Fibroblast of upper back skin (primary cell): ENCODE results near the gene PTPN1.
A peak's percentile ranks its signal among the peaks of the same experiment; 100 is the strongest.
"Not testable (repeated sequence)": the region's sequence is repeated elsewhere in the genome, so short reads cannot be mapped to it uniquely, and the experiment has no call there.

Experiments used
- DNase-seq: peaks from one replicate; pipeline ENCODE4 v3.0.0-alpha.2; 2013

The PTPN1 gene

DNA sequence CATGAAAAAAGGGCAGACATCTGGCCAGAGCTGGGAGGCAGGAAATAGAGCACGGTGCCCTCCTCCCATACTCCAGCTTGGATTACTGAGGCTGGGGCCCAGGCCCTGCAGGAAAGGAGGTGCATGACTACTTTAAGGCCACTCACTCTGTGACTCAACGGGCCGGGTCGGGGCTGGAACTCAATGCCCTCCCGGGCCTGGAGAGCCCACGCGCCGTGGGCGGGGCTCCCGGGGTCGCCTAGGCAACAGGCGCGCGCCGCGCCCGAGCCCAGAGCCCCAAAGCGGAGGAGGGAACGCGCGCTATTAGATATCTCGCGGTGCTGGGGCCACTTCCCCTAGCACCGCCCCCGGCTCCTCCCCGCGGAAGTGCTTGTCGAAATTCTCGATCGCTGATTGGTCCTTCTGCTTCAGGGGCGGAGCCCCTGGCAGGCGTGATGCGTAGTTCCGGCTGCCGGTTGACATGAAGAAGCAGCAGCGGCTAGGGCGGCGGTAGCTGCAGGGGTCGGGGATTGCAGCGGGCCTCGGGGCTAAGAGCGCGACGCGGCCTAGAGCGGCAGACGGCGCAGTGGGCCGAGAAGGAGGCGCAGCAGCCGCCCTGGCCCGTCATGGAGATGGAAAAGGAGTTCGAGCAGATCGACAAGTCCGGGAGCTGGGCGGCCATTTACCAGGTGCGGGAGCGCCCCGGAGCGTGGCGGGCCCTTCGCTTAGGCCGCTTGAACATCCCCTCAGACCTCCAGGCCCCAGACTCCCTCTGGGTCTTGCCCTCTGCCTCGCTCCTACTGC lies at the start of gene PTPN1:
PTPN1 (plus strand) TSS at position 461 of the 783 bp plus-strand sequence; CDS start at position 606, 145 bp downstream.
- peak; percentile 99 for DNase-seq

DNA sequence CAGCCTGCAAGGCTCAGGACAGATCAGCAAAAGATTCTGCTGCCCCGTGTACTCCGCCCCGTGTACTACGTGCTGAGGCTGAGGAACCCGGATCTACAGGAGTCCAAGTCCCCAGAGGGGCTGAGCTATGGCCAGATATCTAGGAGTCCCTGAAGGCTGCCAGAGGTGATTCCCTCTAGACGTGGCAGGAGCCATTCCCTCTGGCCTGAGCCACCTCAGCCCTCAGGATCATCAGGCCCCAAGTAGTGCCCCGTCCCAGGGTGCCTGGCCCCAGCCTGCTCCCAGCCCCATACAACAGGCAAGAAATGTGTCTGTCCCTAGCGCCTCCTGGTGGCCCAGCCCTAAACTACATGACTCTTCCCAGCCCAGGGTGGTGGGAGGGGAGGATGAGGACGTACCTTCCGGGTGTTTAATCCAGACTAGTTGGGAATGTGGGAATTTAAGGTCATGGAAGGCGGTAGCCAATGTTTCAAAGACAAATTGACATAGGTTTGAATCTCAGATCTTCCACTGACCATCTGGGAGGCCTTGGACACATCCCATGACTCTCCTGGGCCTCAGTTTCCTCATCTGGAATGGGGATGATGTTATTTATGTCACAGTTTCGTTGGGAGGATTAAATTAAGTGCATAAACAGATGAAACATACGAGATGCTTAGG lies 49.4 kb upstream of the PTPN1 start:
- DNase-seq = peak; percentile 81

DNA sequence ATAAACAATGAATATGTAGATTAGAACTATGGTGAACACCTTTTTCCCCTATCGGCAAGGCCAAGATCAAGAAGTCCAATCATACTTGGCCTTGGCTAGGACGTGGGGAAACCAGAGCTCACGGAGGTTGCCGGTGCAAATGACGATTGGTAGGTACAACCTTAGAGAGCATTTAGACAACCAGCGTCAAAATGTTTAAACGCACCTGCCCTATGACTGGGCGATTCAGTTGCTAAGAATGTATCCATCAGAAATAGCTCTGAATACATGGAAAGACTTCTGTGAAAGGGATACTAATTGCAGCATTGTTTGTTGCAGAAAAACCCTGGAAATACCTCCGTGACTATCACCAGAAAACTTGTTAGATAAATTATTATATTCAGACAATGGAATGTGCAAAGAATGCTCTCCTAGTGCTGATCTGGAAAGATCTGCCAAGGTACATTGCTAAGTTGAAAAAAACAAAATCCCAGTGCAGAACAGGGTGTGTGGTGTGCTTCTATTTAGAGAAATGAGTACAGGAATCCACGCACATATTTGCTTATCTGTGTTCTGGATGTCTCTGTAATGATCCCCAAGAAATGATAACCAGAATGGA lies 48.0 kb upstream of the PTPN1 start:
- peak; percentile 35 for DNase-seq

DNA sequence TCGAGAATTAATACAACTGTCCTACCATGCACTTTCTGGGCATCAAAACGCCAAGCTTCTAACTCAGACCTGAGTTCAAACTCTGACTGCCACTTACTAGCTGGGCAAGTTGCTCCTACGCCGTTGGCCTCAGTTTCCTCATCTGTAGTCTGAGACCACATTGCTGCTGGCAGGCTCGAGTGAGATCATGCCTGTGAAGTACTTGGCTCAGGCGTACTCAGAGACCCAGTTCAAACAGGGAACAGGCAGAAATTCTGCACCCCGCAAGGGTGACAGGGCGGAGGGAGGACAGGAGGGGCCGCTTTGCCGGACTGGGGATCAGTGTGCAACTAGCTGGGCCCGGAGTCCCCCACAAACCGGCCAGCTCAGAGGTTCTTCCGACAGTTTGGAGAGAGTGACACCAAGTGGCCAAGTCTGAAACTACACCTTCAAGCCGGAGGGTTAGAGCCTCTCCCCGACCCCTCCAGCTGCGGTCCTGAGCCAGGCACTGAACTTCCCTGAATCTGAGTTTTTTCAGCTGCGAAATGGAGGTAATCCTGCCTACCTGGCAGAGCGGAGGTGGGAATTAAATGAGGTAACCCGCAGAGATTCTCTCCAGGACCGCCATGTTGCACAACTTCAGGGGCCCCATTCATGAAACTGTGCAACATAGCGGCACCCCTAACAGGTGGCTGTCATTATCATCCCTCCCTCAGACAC lies 46.0 kb upstream of the PTPN1 start:
- DNase-seq = peak; percentile 61

DNA sequence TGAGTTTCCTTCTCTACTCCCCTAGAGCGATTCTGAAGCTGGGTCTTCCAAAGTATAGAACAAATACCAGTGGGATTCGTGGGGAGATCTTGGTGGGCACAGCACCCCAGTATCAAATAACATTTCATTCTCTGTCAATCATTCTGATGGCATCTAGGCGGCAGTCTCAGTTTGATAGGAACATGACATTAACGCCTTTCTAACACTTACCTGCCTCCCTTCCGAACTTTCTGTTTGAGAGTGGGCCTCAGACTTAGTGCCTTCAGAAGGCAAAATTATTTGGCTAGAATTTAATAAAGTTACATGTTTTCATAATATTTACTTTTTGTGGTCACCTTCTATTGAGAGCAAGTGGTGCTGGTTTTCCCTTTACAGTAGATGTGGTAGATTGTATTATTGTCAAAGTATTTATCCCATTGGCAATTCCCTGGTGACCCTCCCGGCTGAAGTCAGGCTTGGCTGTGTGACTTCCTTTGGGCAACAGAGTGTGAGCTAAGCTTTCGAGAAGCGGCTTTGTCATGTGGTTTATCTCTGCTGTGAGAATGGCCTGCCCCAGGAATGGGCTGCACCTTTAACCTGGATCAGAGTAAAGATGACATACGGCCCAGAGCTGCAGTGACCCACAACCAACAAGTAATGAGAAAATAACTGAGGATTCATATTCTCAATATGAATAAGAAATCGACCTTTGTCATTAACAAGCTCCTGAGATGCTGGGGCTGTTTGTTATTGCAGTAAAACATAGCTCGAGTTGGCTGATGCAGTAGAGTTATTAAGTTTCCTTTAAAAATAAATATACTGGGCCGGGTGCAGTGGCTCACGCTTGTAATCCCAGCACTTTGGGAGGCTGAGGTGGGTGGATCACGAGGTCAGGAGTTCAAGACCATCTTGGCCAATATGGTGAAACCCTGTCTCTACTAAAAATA lies 45.2 kb upstream of the PTPN1 start:
- DNase-seq = no peak

DNA sequence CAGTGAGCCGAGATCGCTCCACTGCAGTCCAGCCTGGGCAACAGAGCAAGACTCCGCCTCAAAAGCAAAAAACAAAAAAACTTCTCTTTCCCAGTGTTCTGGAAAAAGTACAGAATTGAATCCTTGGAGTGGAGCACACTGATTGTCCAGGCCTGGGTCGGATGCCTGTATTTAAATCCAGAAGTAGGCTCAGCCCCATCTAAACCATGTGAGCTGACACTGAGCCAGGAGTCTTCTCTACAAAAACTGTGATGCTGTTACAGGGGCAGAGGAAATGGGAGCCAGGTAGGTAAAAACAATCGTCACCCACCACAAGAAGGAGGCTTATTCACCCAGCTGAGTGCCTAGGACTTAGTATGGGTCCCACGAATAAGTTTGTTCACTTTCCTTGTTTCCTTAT lies 43.0 kb upstream of the PTPN1 start:
- DNase-seq = no peak

DNA sequence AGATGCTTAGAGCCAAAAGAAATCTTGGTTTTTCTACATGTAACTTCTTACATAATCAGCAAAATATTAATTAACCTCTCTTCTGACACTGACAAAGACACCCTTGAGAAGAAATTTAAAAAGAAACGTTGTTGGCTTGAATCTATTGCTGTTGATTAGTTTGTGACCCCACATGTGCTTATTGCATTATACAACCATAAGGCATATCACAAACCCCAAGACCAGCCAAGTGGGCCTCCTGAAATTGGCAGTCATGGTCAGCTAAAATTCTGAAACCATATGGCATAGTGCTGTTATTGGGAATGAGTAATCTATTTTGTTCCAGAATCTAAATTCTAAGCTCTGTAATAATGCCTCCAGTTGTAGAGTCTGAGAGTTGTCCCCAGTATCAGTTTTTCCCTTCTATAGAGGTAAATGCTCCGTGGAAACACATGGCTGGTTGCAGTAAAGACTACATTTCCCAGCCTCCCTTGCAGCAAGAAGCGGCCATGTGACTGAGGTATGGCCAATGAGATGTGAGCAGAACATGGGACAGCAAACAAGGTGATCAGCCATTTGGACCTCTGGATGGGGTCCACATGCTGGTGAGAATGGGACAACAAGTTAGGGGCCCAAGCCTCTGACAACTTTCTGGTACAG lies 42.3 kb upstream of the PTPN1 start:
- peak; percentile 31 for DNase-seq

DNA sequence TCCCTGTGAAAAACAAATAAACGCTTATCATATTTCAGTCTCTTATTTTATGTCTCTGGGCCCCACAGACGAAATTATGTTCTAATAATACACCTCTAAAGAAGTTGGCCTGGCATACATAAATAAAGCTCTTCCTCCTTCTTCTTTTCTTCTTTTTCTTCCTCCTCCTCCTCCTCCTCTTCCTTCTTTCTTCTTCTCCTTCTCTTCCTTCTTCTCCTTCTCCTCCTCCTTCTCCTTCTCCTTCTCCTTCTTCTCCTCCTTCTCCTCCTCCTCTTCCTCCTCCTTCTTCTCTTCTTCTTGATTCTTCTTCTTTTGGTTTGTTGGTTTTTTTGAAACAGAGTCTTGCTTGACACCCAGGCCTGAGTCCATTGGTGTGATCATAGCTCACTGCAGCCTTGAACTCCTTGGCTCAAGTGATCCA lies 41.8 kb upstream of the PTPN1 start:
- DNase-seq = no peak

DNA sequence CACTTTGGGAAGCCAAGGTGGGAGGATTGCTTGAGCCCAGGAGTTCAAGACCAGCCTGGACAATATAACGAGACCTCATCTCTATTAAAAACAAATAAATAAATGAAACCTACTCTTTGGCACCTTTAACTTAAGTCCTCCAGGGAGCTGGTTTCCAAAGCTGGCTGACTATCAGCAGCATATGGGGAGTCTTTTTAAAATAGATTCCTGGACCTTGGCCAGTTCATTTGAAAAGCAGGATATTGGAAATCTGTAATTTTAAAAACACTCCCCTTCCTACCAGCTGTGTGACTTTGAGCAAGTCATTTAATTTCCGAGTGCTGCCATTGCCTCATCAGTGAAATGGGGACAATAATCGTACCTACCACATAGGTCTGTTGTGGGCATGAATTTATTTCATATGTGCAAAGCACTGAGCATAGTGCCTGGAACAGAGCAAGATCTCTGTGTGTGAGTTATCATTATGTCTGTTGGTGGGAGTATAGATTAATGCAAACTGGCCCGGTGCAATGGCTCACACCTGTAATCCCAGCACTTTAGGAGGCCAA lies 40.9 kb upstream of the PTPN1 start:
- DNase-seq = no peak

DNA sequence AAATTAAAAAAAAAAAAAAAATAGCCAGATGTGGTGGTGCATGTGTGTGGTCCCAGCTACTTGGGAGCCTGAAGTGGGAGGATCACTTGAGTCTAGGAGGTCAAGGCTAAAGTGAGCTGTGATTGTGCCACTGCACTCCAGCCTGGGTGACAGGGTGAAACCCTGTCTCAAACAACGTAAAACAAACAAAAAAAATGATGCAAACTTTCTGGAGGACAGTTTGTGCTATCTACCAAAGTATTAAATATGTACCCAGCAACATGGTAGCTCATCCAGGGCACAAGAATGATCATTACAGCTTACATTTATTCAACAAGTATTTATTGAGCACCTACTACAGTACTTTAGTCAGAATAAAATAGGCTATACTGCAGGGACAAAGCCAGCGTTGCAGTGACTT lies 40.4 kb upstream of the PTPN1 start:
- DNase-seq = no peak

DNA sequence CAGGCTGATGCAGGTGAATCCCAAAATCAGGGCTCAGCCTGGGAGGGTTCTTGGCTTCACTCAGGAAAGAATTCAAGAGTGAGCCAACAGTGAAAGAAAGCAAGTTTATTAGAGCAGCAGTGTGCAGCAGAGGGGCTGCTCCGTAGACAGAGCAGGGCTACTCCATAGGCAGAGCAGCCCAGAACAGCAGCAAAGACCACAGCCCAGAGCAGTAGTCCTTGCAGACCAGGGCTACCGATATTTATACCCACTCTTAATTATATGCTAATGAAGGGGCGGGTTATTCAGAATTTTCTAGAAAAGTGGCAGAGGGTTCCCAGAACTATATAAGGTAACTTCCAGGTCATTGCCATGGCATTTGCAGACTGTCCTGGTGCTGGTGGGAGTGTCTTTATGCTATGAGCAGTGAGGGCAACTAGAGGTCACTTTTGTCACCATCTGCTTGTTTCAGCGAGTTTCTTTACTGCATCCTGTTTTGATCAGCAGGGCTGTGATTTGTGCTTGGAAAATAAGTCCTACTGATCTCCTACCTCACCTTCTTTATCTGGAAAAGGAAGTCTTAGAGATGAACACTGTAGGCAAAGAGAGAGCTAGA lies 39.8 kb upstream of the PTPN1 start:
- DNase-seq = no peak

DNA sequence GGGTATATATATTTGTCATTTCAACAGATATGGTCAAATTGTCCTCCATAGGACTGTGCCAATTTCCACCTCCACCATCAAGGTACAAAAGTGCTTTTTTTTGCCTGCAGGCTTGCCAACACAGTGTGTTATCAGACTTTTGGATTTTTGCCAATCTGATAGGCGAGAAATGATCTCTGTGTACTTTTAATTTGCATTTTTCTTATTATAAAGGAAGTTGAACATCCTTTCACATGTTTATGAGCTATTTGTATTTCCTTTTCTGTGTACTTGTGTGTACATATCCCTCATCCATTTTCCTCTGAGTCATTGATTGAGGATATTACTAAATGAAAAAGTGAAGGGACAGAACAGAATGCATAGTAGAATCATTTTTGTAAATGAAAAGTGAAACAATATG lies 39.0 kb upstream of the PTPN1 start:
- DNase-seq = no peak

DNA sequence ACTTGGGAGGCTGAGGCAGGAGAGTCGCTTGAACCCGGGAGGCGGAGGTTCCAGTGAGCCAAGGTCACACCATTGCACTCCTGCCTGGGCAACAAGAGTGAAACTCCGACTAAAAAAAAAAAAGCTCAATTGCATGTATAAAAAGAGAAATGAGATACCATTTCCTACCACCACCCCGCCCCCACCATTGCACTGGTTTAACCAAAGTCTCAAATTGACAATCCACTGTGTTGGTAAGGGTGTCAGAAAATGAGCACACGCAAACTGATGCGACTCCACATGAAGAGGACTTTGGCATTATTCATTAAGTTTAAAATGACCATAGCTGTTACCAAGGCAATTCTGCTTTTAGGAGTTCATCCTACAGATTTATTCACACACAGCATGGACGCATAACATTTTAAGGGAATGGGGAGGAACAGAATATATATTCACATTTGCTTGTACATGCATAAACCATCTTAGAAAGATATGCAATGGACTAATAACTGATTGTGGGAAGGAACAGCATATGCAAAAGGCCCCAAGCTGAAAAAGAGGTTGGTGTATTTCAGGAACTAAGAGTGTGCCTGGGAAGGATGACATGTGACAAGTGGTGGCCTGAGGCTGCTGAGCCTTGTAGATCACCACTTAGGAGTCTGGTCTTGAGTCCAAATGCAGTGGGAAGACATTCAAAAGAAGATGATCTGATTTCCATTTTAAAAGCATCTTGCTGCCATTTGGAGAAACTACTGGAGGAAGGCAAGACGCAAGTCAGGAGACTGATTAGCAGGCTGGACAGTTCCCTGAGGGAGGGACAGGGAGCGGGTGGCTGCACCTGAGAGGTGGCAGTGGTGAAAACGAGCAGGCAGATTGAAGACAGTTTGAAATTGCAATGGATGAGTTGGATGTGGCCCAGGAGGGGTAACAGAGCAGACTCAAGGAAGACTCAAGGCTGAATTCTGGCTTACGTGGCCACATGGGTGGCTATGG lies 37.2 kb upstream of the PTPN1 start:
- no peak for DNase-seq

DNA sequence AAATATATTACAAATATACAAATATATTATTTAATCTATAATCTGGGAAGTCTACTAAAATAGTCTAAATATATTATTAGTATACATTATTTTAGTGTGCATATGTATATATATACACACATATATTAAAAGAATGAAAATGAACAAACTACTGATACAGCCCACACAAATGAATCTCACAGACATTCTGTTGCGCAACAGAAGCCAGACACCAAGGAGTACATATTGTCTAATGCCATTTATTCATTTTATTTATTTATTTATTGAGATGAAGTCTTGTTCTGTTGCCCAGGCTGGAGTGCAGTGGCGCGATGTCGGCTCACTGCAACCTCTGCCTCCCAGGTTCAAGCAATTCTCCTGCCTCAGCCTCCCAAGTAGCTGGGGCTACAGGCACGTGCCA lies 35.8 kb upstream of the PTPN1 start:
- not testable (repeated sequence) for DNase-seq

DNA sequence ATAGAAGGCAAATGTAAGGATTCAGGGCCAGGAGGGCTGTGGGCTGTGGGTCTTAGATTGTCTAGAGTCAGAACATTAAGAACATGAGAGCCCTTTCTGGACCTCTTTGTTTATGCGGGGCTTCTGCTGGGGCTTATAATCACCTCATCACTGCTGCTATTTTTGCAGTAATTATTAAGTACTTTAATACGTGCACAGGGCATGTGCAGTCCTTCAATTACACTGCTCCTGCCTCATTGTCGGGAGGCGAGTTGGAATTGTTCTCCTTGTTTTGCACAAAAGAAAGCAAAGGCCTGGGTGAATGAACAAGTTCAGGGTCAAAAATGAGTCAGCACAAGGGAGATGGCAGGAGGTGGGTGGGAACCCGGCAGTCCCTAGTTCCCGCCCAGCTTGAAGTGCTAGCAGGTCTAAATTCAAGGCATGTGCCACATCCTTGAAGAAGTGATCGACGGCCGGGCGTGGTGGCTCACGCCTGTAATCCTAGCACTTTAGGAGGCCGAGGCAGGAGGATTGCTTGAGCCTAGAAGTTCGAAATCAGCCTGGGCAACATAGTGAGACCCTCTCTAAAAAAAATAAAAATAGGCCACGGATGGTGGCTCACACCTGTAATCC lies 34.4 kb upstream of the PTPN1 start:
- no peak for DNase-seq

DNA sequence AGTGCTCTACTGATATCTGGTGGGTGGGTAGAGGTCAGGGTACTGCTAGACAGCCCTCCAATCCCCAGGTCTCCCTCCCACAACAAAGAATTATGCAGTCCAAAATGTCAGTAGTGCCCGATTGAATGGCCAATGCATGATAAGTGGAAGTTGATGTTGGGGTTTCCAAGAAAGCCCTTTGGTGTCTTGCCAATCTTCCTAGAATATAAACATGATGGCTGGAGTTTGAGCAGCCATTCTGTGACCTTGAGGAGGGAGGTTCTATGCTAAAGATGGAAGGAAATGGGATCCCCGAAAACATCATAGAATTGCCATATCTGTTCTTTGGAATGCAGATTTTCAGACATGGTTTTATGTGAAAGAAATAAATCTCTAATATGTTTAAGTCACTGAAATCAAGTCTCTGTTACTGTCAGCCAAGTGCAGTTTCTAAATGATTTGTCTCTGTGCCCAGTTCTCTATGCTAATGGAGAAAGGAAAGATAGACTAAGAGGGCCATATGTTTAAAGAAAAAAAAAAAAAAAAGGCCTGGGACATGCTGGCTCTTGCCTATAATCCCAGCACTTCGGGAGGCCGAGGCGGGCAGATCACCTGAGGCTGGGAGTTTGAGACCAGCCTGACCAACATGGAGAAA lies 32.8 kb upstream of the PTPN1 start:
- DNase-seq = no peak

DNA sequence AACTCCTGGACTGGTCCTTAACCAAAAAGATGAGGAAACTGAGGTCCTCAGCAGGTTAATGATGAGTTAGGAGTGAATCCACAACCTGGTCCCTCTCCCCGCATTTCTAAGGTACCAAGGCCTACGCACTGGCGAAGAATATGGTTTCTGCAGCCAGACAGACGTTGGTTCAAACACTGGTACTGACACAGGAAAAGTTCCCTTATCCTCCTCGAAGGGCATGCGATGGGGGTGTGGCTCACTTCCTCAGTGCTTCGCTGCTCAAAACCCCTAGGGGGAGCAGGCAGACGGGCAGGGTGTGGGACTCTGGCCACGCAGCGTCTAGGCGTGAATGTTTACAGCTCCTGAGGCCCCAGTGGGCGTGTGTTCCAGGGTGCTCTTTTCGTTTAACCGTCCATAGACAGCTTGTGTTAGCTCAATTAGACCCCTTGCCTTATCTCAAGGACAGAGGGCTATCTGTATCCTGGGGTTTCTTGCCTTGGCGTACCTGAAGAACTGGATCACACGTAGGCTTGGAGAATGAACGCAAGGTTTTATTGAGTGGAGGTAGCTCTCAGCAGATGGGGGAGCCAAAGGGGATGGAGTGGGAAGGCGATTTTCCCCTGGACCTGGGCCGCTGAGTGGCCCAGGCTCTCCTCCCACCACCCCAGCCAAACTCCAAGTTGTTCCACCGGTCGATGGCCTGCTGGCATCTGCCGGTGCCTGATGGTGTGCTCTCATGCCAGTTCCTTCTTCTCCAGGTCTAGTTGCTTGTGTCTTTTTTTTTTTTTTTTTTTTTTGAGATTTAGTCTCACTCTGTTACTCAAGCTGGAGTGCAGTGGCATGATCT lies 31.8 kb upstream of the PTPN1 start:
- peak; percentile 62 for DNase-seq

DNA sequence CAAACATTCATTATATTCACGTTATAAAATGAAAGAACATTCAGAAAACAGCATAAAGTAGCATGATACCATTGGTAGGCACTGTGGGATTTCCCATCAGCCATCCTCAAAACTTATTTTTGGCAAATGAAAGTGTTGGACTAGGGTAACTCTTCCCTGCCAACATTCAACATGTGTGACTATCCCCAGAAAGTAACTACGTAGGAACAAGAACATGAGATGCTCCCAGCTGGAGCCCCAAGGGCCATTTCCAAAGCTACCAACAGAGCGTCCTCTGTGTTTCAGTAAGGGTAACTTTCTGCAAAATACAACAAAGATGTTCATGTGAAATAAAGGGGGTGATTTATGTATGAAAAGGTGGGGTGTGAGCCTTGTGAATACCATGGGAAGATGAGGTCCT lies 28.4 kb upstream of the PTPN1 start:
- DNase-seq = no peak
